HG02870 (cell line): Measurements from ENCODE around the gene NOXRED1.
"Not testable (repeated sequence)": the region's sequence is repeated elsewhere in the genome, so short reads cannot be mapped to it uniquely, and the experiment has no call there.

Source experiments
- ATAC-seq: cut with Tn5 transposase; IDR thresholded peaks from one replicate; pipeline ENCODE4 v1.9.1; 2021; ENCODE audit warnings: mild to moderate bottlenecking, moderate library complexity; ENCODE audit not compliant: unreplicated experiment

NOXRED1 gene

GRCh38 chr14:77415403-77416030 is 7.8 kb downstream of the NOXRED1 start:
- ATAC-seq, result not testable (repeated sequence)

GRCh38 chr14:77409131-77409533 is 14.2 kb downstream of the NOXRED1 start:
- no peak for ATAC-seq

- ATAC-seq, result no peak
Observed at GRCh38 chr14:77407158-77407557, 16.2 kb downstream of the NOXRED1 start.

DNA sequence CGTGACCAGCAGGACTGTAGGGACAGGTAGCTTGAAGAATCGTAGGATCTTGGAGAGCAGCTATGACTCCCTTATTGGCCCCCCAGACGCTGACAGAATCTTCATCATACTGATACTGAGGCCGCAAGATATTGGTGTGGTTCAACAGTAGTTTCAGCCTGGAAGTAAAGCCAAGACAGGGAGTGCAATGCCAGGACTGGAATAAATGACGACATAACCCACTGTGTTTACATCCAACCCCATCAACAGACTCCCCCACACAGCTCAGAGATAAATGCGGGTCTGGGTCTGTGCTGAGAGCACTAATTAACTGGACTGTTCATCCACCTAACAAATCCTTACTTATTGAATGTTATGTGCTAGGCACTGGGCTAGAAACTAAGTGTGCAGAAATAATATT is 16.6 kb downstream of the NOXRED1 start:
- no peak for ATAC-seq

- no peak for ATAC-seq
Observed at GRCh38 chr14:77406086-77406485, 17.2 kb downstream of the NOXRED1 start.

DNA sequence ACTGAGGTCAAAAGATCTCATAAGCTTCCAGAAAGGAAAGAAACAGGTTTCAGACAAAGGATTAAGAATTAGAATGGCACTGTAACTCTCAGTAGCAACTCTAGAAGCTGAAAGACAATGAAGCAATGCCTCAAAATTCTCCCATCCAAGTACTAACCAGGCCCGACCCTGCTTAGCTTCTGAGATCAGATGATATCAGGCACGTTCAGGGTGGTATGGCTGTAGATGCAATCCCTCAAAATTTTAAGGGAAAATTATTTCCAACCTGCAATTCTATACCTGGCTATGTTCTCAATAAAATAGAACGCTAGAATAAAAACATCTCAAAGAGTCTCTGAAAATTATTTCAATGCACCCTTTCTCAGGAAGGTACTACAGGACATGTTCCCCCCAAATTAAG is 19.6 kb downstream of the NOXRED1 start:
- no peak for ATAC-seq

DNA sequence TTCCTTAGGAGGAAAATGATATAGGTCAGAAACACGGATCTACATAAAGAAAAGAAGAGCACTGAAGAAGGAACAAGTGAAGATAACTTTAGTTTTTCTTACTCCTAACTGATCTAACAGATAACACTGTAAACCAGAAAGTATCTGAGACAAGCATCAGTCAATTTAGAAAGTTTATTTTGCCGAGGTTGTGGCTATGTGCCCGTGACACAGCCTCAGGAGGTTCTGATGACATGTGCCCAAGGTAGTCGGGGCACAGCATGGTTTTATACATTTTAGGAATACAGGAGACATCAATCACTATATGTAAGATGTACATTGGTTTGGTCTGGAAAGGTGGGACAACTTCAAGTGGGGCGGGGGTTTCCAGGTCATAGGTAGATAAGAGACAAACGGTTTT is 23.1 kb downstream of the NOXRED1 start:
- ATAC-seq, result no peak

- ATAC-seq, result no peak
Observed at GRCh38 chr14:77390188-77390587, 33.1 kb downstream of the NOXRED1 start.

DNA sequence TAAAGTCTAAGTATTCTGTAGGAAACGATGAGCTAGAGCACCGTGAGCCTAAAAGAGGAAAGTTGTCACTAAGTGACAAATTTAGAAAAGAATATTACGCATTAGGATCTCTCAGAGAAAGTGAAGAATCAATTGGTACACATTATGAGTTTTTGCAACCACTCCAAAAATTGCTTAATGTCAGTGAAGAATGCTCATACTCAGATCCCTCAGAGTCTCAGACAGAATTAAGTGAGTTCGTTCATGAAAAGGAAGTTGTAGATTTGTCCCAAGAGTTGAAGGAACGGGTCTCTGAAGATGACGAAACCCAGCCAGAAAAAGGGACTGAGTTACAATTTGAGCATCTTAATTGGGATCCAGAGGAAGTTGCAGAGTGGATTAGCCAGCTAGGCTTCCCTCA is 44.6 kb downstream of the NOXRED1 start:
- no peak for ATAC-seq

GRCh38 chr14:77377502-77377844 is 45.9 kb downstream of the NOXRED1 start:
- no peak for ATAC-seq

DNA sequence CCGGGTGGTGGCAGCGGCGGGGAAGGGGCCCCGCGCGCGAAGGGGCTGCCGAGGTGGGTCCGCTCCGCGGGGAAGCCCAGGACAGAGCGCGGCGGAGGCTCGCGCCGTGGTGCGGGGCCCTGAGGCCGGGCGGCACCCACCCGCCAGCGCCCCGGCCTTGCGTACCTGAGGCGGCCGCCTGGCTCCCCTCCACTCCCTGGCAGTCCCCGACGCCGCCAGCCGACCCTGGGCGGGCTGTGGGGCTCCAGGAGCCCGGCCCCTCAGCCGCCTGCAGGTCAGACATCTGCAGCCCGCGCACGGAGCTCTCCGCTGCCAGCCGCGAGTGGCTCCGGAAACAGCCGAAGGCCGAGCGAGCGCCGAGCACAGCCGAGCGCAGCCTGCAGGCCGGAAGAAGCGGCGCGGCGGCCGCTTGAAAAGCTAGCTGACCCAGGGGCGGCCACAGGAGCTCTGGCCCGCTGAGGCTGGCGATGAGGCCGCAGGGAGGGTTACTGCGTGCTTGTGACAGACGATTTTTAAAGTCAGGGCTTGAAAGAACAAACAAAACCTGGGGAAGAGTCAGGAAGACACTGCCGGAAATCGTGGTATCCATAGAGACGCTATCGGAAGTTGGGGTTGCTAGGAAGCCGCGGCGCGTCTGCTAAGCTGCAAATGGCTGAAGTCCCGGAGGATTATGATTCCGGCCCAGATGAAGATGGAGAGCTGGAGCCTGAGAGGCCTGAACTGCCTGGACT is 46.4 kb downstream of the NOXRED1 start, which contains the start of the genes SAMD15 and TMED8:
TSS of gene SAMD15 (plus strand) at position 609 of the 731 bp plus-strand sequence. CDS start at position 649, 40 bp downstream.
TSS of gene TMED8 (minus strand) at position 324 of the 731 bp plus-strand sequence. CDS start at position 283, 41 bp downstream.
- ATAC-seq, result peak; percentile 77

- ATAC-seq, result peak; percentile 8
Observed at GRCh38 chr14:77375973-77376770, 47.2 kb downstream of the NOXRED1 start.

DNA sequence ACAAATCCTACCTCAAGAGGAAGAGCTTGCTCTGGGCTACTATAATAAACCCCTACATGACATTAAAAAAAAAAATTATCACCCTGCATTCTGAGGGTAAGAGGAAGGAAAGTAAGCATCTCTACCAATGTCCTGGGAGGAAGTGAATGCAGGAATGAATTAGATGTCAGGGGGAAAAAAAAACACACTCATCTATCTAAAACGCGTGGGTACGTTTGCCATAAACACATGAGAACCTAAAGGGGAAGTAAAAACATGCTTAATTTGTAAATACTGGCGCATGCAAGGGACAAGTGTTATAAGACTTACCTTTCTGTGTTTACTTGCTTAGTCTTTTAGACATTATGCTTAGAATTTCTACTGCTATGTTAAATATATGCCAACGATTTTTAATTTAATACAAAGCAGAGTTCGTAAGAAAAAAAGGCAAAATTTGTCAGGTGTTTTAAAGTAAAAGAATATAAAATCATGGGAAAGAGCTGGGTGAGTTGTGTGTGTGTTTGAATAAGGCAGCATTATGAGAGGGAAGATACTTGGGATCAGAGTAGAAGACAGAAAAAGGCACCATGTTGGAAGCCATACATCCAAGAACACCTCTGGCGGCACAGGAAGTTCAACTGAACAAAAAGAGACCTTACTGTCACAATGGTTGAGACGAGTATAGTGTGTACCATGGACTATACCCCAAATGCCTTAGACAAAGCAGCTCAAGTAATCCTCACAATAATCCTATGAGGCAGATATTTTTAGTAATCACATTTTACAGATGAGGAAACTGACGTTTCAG is 48.0 kb downstream of the NOXRED1 start:
- ATAC-seq, result no peak

DNA sequence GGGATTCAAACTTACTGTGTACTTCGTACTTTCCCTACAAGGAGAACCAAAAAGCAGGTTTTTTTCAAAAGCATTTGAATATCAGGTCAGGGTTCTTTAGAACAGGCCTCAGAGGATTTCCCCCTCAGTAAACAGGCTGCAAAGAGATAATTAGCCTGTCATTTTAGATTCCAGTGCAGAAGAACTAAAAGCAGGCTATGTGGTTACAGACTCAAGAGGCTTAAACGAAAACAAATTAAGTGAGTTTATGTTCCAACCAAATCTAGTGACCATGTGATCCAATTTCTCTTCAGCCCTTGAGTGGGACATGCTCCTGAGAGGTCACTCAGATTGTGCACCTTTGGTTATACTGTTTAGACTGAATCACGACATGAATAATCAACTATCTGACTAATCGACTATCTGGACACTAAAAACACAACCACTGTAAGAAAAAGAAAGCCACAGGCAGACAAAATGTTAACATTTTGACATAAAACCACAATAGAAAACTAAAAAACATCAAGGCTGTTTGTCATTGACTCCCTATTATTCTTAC is 51.0 kb downstream of the NOXRED1 start:
- peak; percentile 38 for ATAC-seq

- ATAC-seq, result no peak
Observed at GRCh38 chr14:77369285-77369684, 54.0 kb downstream of the NOXRED1 start.

- no peak for ATAC-seq
Observed at GRCh38 chr14:77364146-77364545, 59.2 kb downstream of the NOXRED1 start.

GRCh38 chr14:77359626-77360025 is 63.7 kb downstream of the NOXRED1 start:
- no peak for ATAC-seq

GRCh38 chr14:77356899-77357298 is 66.4 kb downstream of the NOXRED1 start:
- ATAC-seq, result no peak

GRCh38 chr14:77355811-77356210 is 67.5 kb downstream of the NOXRED1 start:
- ATAC-seq, result no peak

- no peak for ATAC-seq
Observed at GRCh38 chr14:77353469-77354141, 69.7 kb downstream of the NOXRED1 start.
